Measurements from ENCODE around the gene TRIM17.

Gene TRIM17

GRCh38 chr1:228411548-228412430 lies 4.9 kb downstream of the TRIM17 start:
- no peak for DNase-seq (ENCODE audit: low read depth)
- TF ChIP-seq CTCF (conservative IDR thresholded peaks at IDR 0.05; ENCODE audit: low read depth, low read length): no peak
- H3K4me3 ChIP-seq (ENCODE audit: low read depth, low read length): no peak overlapping the region

GRCh38 chr1:228411121-228411520 lies 5.5 kb downstream of the TRIM17 start:
- TF ChIP-seq CTCF (conservative IDR thresholded peaks at IDR 0.05; ENCODE audit: low read depth, low read length): no peak
- H3K4me3 ChIP-seq (ENCODE audit: low read depth, low read length): no peak overlapping the region
- DNase-seq (ENCODE audit: low read depth): no peak

- TF ChIP-seq CTCF (conservative IDR thresholded peaks at IDR 0.05; ENCODE audit: low read depth, low read length): no peak
- no peak overlapping the region for H3K4me3 ChIP-seq (ENCODE audit: low read depth, low read length)
- DNase-seq (ENCODE audit: low read depth): no peak
These were observed 6.0 kb downstream of the TRIM17 start for GRCh38 chr1:228410671-228411070.

GRCh38 chr1:228410015-228410414 lies 6.6 kb downstream of the TRIM17 start:
- H3K4me3 ChIP-seq (ENCODE audit: low read depth, low read length): no peak overlapping the region
- no peak for TF ChIP-seq CTCF (conservative IDR thresholded peaks at IDR 0.05; ENCODE audit: low read depth, low read length)
- DNase-seq (ENCODE audit: low read depth): peak; percentile 73

- TF ChIP-seq CTCF (conservative IDR thresholded peaks at IDR 0.05; ENCODE audit: low read depth, low read length): no peak
- no peak overlapping the region for H3K4me3 ChIP-seq (ENCODE audit: low read depth, low read length)
- no peak for DNase-seq (ENCODE audit: low read depth)
These were observed 7.5 kb downstream of the TRIM17 start for GRCh38 chr1:228408869-228409805.

- H3K4me3 ChIP-seq (ENCODE audit: low read depth, low read length): peak overlapping the region; percentile 94
- no peak for DNase-seq (ENCODE audit: low read depth)
- no peak for TF ChIP-seq CTCF (conservative IDR thresholded peaks at IDR 0.05; ENCODE audit: low read depth, low read length)
These were observed 8.4 kb downstream of the TRIM17 start for GRCh38 chr1:228408041-228408868.

All from choroid plexus epithelial cell (primary cell).